NCI-H1436 treated with DMSO at 0.1 percent for 48 hours (cell line): ENCODE measurements around the gene SYNJ1.
"Not testable (repeated sequence)": the region's sequence is repeated elsewhere in the genome, so short reads cannot be mapped to it uniquely, and the experiment has no call there.

ENCODE experiments used
- DNase-seq: peaks from one replicate; lab custom pipeline; 2025; lab: John Stamatoyannopoulos, UW

The SYNJ1 gene

GRCh38 chr21:32727687-32728455 is at the start of gene SYNJ1:
Gene SYNJ1 (minus strand): TSS chr21:32728013. CDS start chr21:32726895, 1,118 bp downstream.
- DNase-seq, result peak; percentile 61

- no peak for DNase-seq
These were observed 49.5 kb upstream of the SYNJ1 start for GRCh38 chr21:32777269-32777668.

GRCh38 chr21:32776743-32777142 is 48.9 kb upstream of the SYNJ1 start:
- no peak for DNase-seq

- DNase-seq, result not testable (repeated sequence)
These were observed 45.2 kb upstream of the SYNJ1 start for GRCh38 chr21:32773048-32773344.

GRCh38 chr21:32772281-32773047 is 44.7 kb upstream of the SYNJ1 start:
- DNase-seq, result no peak

GRCh38 chr21:32770871-32771523 is 43.2 kb upstream of the SYNJ1 start:
- DNase-seq, result no peak

GRCh38 chr21:32768530-32768929 is 40.7 kb upstream of the SYNJ1 start:
- no peak for DNase-seq

GRCh38 chr21:32765058-32765457 is 37.2 kb upstream of the SYNJ1 start:
- DNase-seq, result no peak

GRCh38 chr21:32764186-32764585 is 36.4 kb upstream of the SYNJ1 start:
- no peak for DNase-seq

- DNase-seq, result no peak
These were observed 30.0 kb upstream of the SYNJ1 start for GRCh38 chr21:32757804-32758203.

GRCh38 chr21:32756096-32756495 is 28.3 kb upstream of the SYNJ1 start:
- DNase-seq, result no peak

GRCh38 chr21:32753818-32754585 is 26.2 kb upstream of the SYNJ1 start:
- DNase-seq, result no peak

GRCh38 chr21:32750405-32750804 is 22.6 kb upstream of the SYNJ1 start:
- no peak for DNase-seq

GRCh38 chr21:32749662-32750061 is 21.8 kb upstream of the SYNJ1 start:
- DNase-seq, result no peak

- DNase-seq, result no peak
These were observed 20.7 kb upstream of the SYNJ1 start for GRCh38 chr21:32748529-32748928.

- no peak for DNase-seq
These were observed 19.6 kb upstream of the SYNJ1 start for GRCh38 chr21:32747396-32747795.

GRCh38 chr21:32746711-32747110 is 18.9 kb upstream of the SYNJ1 start:
- not testable (repeated sequence) for DNase-seq

- DNase-seq, result no peak
These were observed 14.6 kb upstream of the SYNJ1 start for GRCh38 chr21:32742396-32742795.

- DNase-seq, result no peak
These were observed 13.5 kb upstream of the SYNJ1 start for GRCh38 chr21:32741336-32741735.

- no peak for DNase-seq
These were observed 12.1 kb upstream of the SYNJ1 start for GRCh38 chr21:32739946-32740345.

GRCh38 chr21:32736083-32736482 is 8.3 kb upstream of the SYNJ1 start:
- DNase-seq, result not testable (repeated sequence)

- no peak for DNase-seq
These were observed 7.7 kb upstream of the SYNJ1 start for GRCh38 chr21:32735524-32735923.
